GM19025 (cell line): Measurements from ENCODE around the gene RBM15.
A peak's percentile ranks its signal among the peaks of the same experiment; 100 is the strongest.

Experiments
- ATAC-seq: cut with Tn5 transposase; IDR thresholded peaks from one replicate; pipeline ENCODE4 v1.9.1; 2021; ENCODE audit warnings: mild to moderate bottlenecking, low read depth, moderate library complexity; ENCODE audit not compliant: unreplicated experiment

The RBM15 gene, protein sequence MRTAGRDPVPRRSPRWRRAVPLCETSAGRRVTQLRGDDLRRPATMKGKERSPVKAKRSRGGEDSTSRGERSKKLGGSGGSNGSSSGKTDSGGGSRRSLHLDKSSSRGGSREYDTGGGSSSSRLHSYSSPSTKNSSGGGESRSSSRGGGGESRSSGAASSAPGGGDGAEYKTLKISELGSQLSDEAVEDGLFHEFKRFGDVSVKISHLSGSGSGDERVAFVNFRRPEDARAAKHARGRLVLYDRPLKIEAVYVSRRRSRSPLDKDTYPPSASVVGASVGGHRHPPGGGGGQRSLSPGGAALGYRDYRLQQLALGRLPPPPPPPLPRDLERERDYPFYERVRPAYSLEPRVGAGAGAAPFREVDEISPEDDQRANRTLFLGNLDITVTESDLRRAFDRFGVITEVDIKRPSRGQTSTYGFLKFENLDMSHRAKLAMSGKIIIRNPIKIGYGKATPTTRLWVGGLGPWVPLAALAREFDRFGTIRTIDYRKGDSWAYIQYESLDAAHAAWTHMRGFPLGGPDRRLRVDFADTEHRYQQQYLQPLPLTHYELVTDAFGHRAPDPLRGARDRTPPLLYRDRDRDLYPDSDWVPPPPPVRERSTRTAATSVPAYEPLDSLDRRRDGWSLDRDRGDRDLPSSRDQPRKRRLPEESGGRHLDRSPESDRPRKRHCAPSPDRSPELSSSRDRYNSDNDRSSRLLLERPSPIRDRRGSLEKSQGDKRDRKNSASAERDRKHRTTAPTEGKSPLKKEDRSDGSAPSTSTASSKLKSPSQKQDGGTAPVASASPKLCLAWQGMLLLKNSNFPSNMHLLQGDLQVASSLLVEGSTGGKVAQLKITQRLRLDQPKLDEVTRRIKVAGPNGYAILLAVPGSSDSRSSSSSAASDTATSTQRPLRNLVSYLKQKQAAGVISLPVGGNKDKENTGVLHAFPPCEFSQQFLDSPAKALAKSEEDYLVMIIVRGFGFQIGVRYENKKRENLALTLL

DNA sequence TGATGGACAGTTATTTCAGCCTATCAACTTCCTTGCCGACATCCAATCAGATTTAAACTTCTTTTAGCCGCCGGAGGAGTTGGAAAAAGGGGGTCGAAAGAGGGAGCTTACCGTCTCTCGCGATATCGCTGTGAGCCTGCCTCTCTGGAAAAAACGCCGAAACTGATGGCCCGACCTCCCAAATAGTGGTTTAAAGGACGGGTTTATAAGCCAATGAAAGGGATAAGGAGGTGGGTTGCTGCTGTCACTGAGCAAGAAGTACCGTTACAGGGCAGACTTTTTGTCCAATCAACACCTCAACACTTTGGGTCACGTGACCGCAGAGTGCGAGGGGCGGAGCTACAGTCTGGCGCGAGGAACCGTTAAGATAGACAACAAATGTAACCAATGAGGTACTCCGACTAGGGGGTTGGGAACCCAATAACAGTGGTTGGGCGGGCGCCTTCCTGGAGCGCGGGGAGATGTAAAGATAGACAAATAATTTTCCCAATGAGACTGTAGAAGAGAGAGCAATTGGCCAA, at the start of gene RBM15:
Gene RBM15, plus strand, starts transcription at position 492 of the 521 bp plus-strand sequence. Its CDS starts 29 bp downstream, at position 521.
- ATAC-seq: peak; percentile 60

DNA sequence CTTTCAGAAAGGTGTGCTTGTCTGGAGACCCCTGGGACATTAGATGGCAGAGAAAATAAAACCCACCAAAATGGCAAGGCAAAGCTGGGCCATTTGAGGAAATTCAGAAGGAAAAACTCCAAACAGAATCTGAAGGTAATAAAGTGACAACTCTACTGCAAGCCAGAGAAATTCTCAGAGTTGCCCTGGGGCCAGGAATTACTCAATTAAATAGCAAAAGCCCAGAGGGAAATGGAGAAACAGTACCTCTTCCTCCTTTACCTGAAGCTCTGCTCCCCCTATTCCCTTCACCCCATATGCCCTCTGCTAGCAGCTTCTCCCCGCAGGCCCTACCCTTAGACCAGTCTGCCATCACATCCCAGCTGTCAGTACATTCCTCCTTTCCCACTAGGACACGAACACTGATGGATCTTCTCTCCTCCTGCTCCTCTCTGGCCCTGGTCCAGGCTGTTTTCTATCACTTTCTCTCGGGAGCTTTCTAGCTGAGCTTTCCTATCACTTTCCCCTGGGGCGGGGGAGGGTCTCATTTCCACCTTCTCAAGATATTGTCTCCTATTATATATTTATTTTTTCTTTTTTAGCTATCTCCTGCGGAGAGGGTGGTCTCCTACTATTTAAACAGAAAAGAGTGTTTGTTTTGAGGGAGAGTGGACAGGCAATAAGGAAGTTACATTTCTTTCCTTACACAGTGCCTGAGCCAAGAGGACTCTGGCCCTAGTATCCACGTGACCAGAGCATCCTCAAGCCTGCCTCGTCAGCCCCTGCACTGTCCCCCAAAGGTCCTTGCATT, 47.7 kb upstream of the RBM15 start:
- ATAC-seq: no peak

DNA sequence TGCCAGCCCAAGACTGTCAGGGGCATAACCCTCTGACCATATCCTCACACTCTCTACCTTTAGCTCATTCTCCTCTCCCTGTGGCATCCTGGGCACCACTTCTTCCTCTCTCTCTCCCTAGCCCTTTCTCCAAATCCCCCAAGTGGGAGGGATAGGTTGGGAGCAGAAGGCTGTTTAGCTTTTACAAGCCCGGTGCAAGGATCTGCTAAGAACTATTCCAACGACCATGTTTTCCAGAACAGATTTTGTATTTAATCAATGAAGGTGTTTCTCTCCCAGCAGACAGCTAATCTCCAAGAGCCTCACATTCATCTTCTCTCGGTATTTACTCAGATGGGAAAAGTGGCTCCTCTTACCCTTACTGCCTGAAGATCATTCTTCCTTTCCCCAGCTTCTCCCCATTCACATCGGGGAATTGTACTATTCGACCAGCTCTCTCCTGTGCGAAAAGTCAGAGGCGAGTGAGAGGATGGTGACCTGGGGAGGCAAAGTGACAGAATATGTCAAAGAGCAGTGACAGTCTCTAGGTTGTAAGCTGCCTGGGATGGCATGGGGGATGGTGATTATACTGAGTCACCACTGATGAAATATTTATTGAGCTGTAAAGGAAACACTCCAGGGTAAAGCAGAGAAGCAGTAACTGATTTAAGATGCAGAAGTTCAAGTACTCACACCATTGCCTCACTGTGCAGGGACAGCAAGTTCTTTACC, 47.0 kb upstream of the RBM15 start:
- no peak for ATAC-seq

DNA sequence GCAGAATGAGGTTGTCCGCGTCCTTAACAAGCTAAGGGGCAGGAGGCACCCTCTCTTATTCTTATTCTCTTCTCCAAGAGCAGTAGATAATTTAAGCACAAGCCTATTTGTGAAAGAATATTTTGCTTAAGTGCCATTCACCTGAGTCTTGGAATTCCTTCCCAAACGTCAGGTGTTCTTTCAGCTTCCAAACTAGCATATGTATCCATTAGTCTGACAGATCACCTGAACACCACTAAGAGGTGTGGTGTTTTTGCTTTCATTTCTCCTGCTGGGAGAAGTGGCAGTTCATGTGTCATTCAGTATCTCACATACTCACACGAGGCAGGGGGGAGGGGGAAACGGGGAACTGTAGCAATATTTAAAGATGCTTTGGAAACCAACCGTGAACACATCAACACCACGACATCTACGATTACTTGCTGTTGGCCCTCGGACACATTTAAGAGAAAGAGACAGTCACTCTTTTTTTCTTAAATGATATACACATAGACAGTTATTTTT, 45.5 kb upstream of the RBM15 start:
- no peak for ATAC-seq

DNA sequence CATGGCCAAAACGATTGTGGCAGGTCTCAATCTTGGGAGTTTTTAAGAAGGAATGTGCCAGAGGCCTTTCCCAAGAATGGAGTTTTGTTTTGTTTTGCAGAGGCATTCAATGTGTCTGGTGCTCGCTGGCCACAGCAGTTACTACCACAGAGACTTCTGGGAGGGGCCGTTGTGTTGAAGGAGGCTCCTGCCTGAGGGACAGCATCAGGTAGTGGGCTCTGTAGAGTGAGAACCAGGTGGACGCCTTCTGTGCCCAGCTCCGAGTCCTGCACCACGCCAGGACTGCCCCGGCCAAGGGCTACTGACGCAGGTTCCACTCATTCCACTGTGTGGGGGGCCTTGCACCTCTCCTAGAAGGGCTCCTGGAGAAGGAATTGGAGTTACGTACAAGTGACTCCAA, 44.9 kb upstream of the RBM15 start:
- no peak for ATAC-seq

DNA sequence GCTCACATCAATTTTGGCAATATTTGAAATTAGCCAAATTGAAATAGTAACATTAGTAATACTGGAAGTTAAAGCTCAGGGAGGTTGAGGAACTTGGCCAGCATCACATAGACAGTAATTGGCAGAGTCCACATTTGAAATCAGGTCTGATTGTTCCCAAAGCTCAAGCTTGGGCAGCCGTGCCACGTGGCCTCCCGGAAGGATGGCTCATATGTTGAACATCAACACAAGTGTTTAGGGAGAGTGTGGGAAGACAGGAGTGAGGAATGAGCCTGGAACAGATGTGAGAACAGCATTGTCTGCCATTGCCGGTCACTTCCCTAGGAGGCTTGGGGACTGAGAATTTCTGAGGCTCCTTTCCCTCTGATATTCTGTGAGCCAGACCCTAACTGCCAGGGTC, 40.2 kb upstream of the RBM15 start:
- no peak for ATAC-seq

DNA sequence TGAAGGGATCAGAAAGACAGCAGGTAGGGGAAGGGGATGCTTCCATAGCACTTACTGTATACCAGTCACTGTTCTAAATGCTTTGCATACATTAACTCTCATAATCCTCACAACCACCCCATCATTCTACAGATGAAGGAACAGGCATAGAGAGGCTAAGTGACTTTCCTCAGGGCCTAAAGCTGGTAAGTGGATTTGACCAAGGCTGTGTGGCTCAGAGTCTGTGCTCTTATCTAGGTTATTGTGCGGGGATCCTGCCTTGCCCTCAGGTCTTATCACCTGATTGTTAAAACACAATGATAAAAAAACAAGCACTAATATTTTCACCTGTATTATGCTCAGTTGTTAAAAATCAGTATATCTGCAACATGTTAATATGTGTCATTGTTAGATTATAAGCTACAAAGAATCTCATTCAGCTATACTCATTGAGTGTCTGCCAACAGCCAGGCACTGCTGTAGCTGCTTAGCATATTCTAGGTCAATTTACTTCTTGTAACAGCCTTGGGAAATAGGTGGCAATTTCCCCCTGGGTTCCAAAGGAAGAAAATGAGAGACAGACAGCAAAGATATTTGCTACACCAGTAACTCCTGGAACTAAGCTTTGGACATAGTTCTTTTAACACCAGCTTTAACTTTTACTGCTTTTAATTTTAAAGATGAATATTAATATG, 38.6 kb upstream of the RBM15 start:
- ATAC-seq: no peak

DNA sequence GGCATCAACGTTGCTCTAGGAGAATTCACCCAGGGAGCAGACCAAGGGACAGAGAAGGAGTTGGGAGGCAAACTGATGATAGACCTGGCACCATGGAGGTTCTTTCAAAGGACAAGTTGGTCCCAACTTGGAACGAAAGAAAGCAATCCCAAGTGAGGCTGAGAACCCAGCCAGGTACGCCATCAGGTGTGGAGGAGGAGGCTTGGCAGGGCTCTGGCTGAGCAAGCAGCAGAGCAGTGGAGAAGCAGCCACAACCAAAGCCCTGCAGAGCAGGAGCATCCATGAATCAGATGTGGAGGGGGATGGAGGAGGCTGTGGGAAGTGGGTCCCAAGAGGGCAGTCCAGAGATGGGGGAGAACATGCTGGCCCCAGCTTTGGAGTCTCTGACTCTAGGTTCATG, 36.3 kb upstream of the RBM15 start:
- ATAC-seq: no peak

DNA sequence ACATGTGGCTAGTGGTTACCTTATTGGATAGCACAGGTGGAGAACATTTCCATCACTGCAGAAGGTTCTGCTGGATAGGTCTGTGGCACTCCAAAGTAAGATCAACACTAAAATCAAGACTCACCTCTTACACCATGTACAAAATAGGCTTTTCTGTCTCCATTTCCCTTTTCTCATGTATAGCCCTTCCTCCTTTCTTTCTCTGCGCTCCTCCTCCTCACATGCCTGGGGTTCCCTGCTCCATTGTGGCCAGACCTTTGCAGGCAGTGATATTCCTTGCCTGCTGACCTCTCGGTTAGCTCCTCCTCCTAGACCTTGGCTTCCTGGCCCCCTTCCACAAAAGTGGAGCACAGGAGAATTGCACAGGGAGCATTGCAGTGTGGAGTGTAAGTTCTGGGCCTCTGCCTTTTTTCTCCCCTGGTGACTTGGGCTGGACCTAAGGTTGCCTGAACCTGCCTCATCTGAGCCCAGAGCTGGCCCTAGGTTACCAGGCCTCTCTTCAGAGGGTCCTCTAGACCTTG, 33.2 kb upstream of the RBM15 start:
- no peak for ATAC-seq

DNA sequence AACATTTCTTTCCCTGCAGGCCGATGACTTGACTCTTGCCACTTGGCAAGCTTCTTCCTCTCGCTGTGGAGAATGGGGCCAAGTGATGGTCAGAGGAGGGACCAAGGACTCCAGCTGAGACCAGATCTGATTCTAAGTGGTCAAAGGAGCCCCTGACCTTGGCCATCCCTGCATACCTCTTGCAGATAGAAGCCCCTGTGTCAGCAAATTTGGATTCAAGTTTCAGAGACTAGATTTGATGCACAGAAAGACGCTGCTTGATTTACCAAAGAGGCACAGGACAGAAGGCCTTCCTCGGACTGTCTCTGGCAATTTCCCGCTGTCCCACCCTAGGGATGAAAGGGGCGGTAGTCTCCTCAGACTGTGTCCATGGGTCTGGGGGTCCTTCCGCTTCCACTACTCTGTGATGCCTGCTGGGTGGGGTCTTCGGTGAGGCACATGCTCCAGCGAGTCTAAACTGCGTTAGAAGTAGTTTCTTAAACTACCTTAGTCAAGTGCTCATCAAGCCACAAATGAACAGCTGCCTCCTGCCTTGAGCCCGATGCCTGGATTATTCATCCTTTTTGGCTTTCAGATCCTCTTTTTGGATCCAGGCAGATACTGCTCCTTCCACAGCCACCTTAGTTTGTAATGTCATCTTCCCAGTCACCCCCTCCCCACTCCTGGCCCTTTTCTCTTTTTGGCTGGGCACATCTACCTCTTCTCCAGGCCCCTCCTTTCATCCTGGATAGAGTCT, 31.8 kb upstream of the RBM15 start:
- no peak for ATAC-seq

DNA sequence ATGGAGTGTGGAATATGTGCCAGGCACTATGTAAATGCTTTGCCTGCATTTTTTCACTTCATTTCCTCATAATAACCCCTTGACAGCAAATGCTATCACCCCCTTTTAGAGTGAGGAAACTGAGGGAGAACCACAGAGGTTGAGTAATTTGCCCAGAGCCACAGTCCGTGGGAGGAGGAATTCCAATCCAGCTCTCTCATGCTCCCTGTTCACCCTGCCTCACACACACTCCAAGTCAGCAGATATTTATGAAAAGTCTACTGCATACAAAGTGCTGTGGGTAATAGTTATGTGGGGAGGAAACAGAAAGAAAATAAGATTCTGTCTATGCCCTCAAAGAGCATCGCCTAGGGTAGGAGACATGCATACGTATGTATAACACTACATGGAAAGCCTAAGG, 30.9 kb upstream of the RBM15 start:
- ATAC-seq: no peak

DNA sequence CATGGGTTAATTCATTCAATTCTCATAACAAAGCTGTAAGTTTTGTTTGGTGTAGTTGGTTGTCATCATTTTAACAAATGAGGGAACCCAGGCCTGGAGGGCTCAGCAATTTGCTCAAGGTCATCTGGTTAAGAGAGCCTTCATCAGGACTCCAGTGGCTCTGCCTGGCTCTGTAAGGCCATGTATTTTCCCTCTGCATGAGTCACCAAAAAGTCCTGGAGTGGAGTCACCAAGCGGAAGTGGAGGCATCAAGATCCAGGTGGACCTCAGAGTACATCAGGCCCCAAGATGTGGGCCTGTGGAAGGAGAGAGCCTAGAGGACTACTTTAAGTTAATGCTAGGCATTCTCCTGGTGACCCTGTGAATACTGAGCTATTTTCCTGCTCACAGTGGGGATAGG, 30.0 kb upstream of the RBM15 start:
- no peak for ATAC-seq

DNA sequence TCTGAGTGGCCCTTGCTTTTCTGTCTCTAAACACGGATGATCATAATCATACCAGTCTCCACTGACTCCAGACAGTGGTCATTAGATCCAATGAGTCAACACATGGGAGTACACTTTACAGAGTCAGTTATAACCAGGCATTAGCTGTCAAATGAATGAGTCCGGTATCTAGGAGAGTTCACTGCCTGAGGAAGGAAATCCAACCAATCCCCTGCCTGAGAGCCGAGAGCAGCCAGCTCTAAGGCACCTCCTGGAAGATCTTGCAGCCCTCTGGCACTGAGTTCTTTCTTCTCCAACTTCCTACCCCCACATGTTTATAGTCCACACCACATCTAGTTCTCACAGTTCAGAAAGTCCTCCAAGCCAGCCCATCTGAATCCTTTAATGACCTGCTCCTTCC, 29.4 kb upstream of the RBM15 start:
- no peak for ATAC-seq

DNA sequence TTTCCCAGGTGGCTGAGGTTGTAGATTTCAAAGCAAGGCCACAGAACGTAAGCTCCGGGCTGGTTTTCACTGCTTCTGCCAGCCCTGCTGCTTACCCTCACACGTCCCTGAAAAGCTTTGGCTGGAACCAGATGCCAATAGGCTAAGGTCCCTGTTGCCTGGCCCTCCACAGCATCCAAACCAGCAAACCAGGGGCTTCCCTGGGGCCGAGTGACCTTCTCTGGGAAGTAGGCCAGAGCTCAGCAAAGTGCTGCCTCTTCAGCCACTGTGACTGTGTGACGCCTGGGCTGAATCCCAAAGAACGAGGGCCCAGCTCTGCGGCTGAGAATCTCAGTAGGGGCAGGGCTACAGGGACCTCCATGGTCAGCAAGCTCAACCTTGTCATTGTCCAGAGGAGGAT, 28.9 kb upstream of the RBM15 start:
- no peak for ATAC-seq

DNA sequence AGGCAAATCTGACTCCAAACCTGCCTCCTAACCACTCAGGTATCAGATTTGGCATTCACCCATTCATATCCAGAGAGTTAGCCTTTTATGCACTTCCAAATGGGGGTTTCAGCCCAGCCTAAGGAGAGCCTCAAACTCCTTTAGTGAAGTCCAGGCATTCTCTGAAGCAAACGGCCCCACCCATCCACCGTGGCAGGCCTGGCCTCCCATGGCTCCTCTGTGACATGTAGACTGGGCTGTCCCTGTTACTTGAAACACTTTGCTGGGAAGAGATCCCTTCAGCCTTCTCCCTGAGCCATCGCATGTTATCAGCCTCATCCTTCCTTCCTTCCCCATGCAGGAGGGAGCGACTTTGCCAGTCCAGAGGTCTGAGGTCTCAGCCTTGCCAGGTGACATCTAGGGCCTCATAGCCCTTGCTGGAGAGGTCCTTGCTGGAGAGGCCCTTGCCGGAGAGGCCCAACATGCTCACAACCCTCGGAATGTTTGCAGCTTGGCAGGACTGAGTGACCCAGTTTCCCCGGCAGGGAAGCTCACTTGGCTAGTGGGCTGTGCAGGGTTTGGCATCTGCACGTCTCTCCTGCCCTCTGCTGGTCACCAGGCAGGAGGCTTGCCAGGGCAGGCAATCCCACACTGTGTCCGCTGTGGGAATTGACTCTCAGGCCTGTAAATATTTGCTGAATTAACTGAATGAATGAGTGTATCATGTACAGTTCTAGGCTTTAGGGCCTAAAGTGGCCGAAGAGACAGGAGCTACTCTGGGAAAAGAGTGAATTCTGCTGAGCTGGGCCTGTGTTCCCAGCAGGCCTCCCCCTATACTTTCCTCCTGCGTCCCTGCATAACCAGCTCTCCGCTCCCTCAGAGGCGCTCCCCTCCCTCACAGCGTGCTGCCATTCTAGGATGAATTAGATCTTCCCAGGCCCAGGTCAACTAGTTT, 26.7 kb upstream of the RBM15 start:
- ATAC-seq: peak; percentile 55

DNA sequence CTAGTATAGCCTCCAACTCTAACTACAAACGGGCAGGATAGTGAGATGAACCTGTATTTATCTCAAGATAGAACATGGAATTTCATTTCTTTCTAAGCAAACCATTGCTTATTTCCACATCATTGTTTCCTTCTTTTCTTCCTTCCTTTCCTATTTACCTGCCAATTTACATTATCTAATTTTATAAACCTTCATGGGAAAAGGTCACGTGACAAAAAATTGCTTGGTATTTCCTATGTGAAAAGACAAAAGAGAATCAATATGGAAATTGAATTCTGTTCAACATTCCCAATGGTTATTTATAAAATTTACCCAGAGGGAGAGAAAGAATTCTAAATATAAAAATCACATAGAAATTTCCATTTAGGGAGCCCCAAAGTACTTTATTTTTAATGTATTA, 22.4 kb upstream of the RBM15 start:
- no peak for ATAC-seq

DNA sequence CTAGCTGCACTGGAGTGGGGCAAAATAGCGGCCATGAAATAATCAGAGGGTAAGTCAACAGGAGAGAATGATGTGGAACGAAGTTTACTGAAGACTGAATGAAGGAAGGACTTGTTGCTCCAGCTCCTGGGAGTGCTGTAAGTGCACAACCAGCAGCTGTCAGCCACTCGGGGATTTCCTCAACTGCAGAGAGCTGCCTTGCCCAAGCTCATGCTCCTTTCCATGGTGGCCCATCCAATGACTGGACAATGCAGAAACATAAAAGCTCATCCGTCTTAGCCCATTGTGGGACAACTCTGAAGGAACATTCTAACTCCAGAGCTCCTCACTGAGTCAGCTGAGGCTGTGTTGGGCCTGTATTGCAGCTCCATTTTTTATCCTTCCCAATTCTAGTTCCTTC, 21.1 kb upstream of the RBM15 start:
- no peak for ATAC-seq
